Measurements from ENCODE around the gene EYS.
"Not testable (repeated sequence)": the region's sequence is repeated elsewhere in the genome, so short reads cannot be mapped to it uniquely, and the experiment has no call there.

The EYS gene

DNA sequence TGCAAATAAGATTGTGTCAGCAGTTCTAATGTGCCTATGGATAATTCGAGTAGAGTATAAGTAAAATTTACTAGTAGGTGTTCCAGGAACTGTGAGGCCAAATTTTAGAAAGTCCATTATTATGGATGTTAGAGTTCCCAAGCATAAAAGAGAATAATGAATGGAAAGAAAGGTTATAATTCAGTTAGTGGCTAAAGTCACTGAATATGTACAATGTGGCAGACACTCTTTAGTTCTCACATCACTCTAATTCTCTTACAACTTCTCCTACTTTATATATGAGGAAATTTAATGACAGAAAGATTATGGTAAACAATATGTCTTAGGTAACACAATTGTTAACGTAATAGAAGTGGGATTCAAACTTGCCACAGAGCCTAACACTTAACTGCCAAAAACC is 75.3 kb downstream of the EYS start:
- Histone ChIP-seq H3K4me1 (ENCODE audit: control insufficient read depth, low read length) (no peaks in the 10 kb centered on the region), H4K20me1 (ENCODE audit: control insufficient read depth, insufficient read depth, low read depth, low read length) (no peaks in the 10 kb centered on the region), H3K4me3 (ENCODE audit: low read length) (no peak overlapping the region), H3K9me2 (replicated peaks; ENCODE audit: control insufficient read depth, low read length) (no peaks in the 10 kb centered on the region; the same call in 1 of the 2 replicates), H3K27me3 (ENCODE audit: control insufficient read depth, low read length) (no peaks in the 10 kb centered on the region), H3K4me2 (ENCODE audit: low read length) (no peak overlapping the region), H3K27ac (ENCODE audit: low read depth, low read length) (no peak overlapping the region), H3K9me3 (ENCODE audit: control insufficient read depth, insufficient read depth, low read length) (no peaks in the 10 kb centered on the region), H3K79me2 (ENCODE audit: control insufficient read depth, low read length) (no peaks in the 10 kb centered on the region), H3K36me3 (ENCODE audit: control insufficient read depth, low read length) (no peaks in the 10 kb centered on the region), H3F3A (ENCODE audit: control insufficient read depth, insufficient read depth) (no peaks in the 10 kb centered on the region)
- TF ChIP-seq EZH2phosphoT487 (IDR thresholded peaks at IDR 0.05; ENCODE audit: borderline replicate concordance, low read length), result no peak
- TF ChIP-seq CTCF (IDR thresholded peaks at IDR 0.05; ENCODE audit: low read depth, low read length, poor library complexity, severe bottlenecking), result no peak

GRCh38 chr6:65627434-65627999 is 79.5 kb downstream of the EYS start:
- H3K27me3 ChIP-seq (ENCODE audit: control insufficient read depth, low read length); H3F3A ChIP-seq (ENCODE audit: control insufficient read depth, insufficient read depth); H3K9me2 ChIP-seq (replicated peaks; ENCODE audit: control insufficient read depth, low read length); H3K79me2 ChIP-seq (ENCODE audit: control insufficient read depth, low read length); H3K9me3 ChIP-seq (ENCODE audit: control insufficient read depth, insufficient read depth, low read length); H3K4me3 ChIP-seq (ENCODE audit: low read length); H4K20me1 ChIP-seq (ENCODE audit: control insufficient read depth, insufficient read depth, low read depth, low read length); H3K4me1 ChIP-seq (ENCODE audit: control insufficient read depth, low read length); H3K4me2 ChIP-seq (ENCODE audit: low read length); H3K27ac ChIP-seq (ENCODE audit: low read depth, low read length); H3K36me3 ChIP-seq (ENCODE audit: control insufficient read depth, low read length): not testable (repeated sequence)

DNA sequence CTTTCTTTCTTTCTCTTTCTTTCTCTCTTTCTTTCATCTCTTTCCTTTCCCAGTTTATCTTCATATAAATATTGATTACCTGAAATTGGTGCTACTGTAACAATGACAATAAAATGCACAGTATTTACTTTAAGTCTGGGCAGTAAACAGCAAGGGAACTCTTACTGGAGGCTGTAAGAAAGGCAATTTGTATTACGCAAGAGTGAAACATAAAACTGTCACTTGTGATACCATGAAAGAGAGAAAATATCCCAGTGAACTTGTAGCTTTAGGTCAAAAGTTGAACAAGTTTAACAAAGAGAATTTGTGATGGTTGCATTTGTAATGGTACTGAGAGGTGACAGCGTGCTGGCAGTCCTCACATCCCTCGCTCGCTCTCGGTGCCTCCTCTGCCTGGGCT is 80.0 kb downstream of the EYS start:
- no peaks in the 10 kb centered on the region for H3K4me1 ChIP-seq (ENCODE audit: control insufficient read depth, low read length)
- H3K79me2 ChIP-seq (ENCODE audit: control insufficient read depth, low read length), result no peaks in the 10 kb centered on the region
- no peak for TF ChIP-seq EZH2phosphoT487 (IDR thresholded peaks at IDR 0.05; ENCODE audit: borderline replicate concordance, low read length)
- TF ChIP-seq CTCF (IDR thresholded peaks at IDR 0.05; ENCODE audit: low read depth, low read length, poor library complexity, severe bottlenecking), result no peak
- no peaks in the 10 kb centered on the region for H4K20me1 ChIP-seq (ENCODE audit: control insufficient read depth, insufficient read depth, low read depth, low read length)
- no peaks in the 10 kb centered on the region for H3K27me3 ChIP-seq (ENCODE audit: control insufficient read depth, low read length)
- no peaks in the 10 kb centered on the region for H3K9me2 ChIP-seq (replicated peaks; ENCODE audit: control insufficient read depth, low read length)
- H3K9me3 ChIP-seq (ENCODE audit: control insufficient read depth, insufficient read depth, low read length), result no peaks in the 10 kb centered on the region
- H3K4me3 ChIP-seq (ENCODE audit: low read length), result no peak overlapping the region
- no peaks in the 10 kb centered on the region for H3K36me3 ChIP-seq (ENCODE audit: control insufficient read depth, low read length)
- H3F3A ChIP-seq (ENCODE audit: control insufficient read depth, insufficient read depth), result no peaks in the 10 kb centered on the region
- H3K27ac ChIP-seq (ENCODE audit: low read depth, low read length), result no peak overlapping the region
- no peak overlapping the region for H3K4me2 ChIP-seq (ENCODE audit: low read length)

GRCh38 chr6:65623566-65623965 is 83.5 kb downstream of the EYS start:
- H3K79me2 ChIP-seq (ENCODE audit: control insufficient read depth, low read length), result no peaks in the 10 kb centered on the region
- no peak overlapping the region for H3K4me2 ChIP-seq (ENCODE audit: low read length)
- no peaks in the 10 kb centered on the region for H3K9me3 ChIP-seq (ENCODE audit: control insufficient read depth, insufficient read depth, low read length)
- H3K4me1 ChIP-seq (ENCODE audit: control insufficient read depth, low read length), result no peaks in the 10 kb centered on the region
- TF ChIP-seq EZH2phosphoT487 (IDR thresholded peaks at IDR 0.05; ENCODE audit: borderline replicate concordance, low read length), result no peak
- no peak for TF ChIP-seq CTCF (IDR thresholded peaks at IDR 0.05; ENCODE audit: low read depth, low read length, poor library complexity, severe bottlenecking)
- H3K27me3 ChIP-seq (ENCODE audit: control insufficient read depth, low read length), result no peaks in the 10 kb centered on the region
- H3K9me2 ChIP-seq (replicated peaks; ENCODE audit: control insufficient read depth, low read length), result no peaks in the 10 kb centered on the region
- no peaks in the 10 kb centered on the region for H3F3A ChIP-seq (ENCODE audit: control insufficient read depth, insufficient read depth)
- no peaks in the 10 kb centered on the region for H3K36me3 ChIP-seq (ENCODE audit: control insufficient read depth, low read length)
- no peak overlapping the region for H3K4me3 ChIP-seq (ENCODE audit: low read length)
- H4K20me1 ChIP-seq (ENCODE audit: control insufficient read depth, insufficient read depth, low read depth, low read length), result no peaks in the 10 kb centered on the region
- no peak overlapping the region for H3K27ac ChIP-seq (ENCODE audit: low read depth, low read length)
